GM06990 (cell line): Measurements from ENCODE around the gene TICAM2.

ENCODE experiments used
- DNase-seq: peaks from one replicate; pipeline ENCODE4 v3.0.0-alpha.2; 2011; ENCODE audit not compliant: insufficient read length; ENCODE audit errors: extremely low read depth
- H3K27me3 ChIP-seq: replicated peaks from 2 replicates; pipeline ENCODE4 v1.6.0; 2011; ENCODE audit warnings: low read length; ENCODE audit not compliant: control insufficient read depth, insufficient read depth
- H3K36me3 ChIP-seq: 2 replicates; pipeline ENCODE4 v1.5.1; 2011; ENCODE audit warnings: low read length; ENCODE audit not compliant: control insufficient read depth, insufficient read depth
- H3K4me3 ChIP-seq: replicated peaks from 2 replicates; pipeline ENCODE4 v1.5.1; 2011; ENCODE audit warnings: low read depth, mild to moderate bottlenecking, control low read depth, low read length
- CTCF ChIP-seq: IDR thresholded peaks from 2 replicates; pipeline ENCODE4 v1.5.1; 2011; ENCODE audit warnings: low read length, control low read depth, mild to moderate bottlenecking, inconsistent platforms; ENCODE audit not compliant: insufficient read depth, poor library complexity, severe bottlenecking

The TICAM2 gene

GRCh38 chr5:115584501-115584900, 17.8 kb downstream of the TICAM2 start:
- no peak for TF ChIP-seq CTCF
- no peak for DNase-seq
- no peak overlapping the region for H3K4me3 ChIP-seq
- no peaks in the 10 kb centered on the region for H3K27me3 ChIP-seq
- H3K36me3 ChIP-seq: no peaks in the 10 kb centered on the region

- Histone ChIP-seq H3K36me3 (no peaks in the 10 kb centered on the region), H3K4me3 (no peak overlapping the region), H3K27me3 (no peaks in the 10 kb centered on the region)
- TF ChIP-seq CTCF: no peak
- DNase-seq: no peak
Observed at GRCh38 chr5:115583474-115583873, 18.8 kb downstream of the TICAM2 start.

GRCh38 chr5:115580941-115581340, 21.3 kb downstream of the TICAM2 start:
- H3K36me3 ChIP-seq: no peaks in the 10 kb centered on the region
- no peak for DNase-seq
- H3K27me3 ChIP-seq: no peaks in the 10 kb centered on the region
- no peak overlapping the region for H3K4me3 ChIP-seq
- no peak for TF ChIP-seq CTCF

GRCh38 chr5:115579747-115580173, 22.5 kb downstream of the TICAM2 start:
- H3K36me3 ChIP-seq: no peaks in the 10 kb centered on the region
- no peak for TF ChIP-seq CTCF
- H3K4me3 ChIP-seq: no peak overlapping the region
- DNase-seq: peak; percentile 79
- no peaks in the 10 kb centered on the region for H3K27me3 ChIP-seq

- Histone ChIP-seq H3K4me3 (no peak overlapping the region), H3K36me3 (no peaks in the 10 kb centered on the region), H3K27me3 (no peaks in the 10 kb centered on the region)
- no peak for TF ChIP-seq CTCF
- DNase-seq: no peak
Observed at GRCh38 chr5:115579216-115579615, 23.1 kb downstream of the TICAM2 start.

GRCh38 chr5:115578657-115579056, 23.6 kb downstream of the TICAM2 start:
- no peaks in the 10 kb centered on the region for H3K36me3 ChIP-seq
- H3K27me3 ChIP-seq: no peaks in the 10 kb centered on the region
- DNase-seq: peak; percentile 42
- H3K4me3 ChIP-seq: no peak overlapping the region
- TF ChIP-seq CTCF: no peak
